Smooth muscle cell of trachea (primary cell): ENCODE measurements around the gene MNDA. TPM values are rescaled to one million over a fixed set of nuclear protein-coding genes. Genes with fewer than 3 reads are reported as not detected.

ENCODE experiments used
- total RNA-seq: library from RNA; depleted of rRNA; stranded (reverse); fragments of >200 nt; gene quantifications from 2 replicates; pipeline ENCODE4 v1.2.1, GENCODE V29; 2014

MNDA gene
- not detected in 2 replicates for total RNA-seq

DNA sequence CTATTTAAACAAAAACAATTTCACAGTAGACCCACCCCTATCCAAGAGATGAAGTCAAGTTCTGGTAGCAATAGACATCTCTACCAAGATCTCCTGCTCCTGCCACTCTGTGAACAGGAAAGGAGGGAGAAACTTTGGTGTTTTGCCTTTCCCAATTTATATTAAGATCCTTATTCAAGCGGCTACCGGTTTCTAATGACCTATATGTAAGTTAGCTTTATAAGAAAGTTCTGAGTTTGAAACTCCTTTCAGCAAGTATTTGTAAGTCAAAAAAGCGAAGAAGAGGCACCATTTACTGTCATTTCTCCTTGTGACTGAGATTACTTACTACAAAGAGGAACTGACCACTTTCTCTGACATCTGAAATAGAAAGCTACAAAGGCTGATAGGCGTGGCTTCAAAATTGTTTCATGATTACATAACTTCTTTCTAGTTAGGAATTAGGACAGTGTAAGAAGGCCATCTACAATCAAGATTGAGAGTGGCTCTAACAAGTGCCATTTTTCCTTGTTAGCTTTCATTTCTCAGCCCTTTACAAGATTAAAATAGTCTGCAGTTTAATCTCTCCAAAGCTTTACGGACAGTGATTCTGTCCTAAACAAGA is at the start of gene MNDA:
MNDA (plus strand) TSS at position 448 of the 604 bp plus-strand sequence. CDS start 10,803 bp downstream, outside the sequence.

Other genes starting within 250 kb of the MNDA start
- gene OR10Z1, start 226.1 kb upstream of the MNDA start, total RNA-seq, result not detected in 2 replicates
- under 0.01 TPM in 2 replicates for gene SPTA1, start 144.6 kb upstream of the MNDA start, total RNA-seq
- gene OR6K2, start 130.7 kb upstream of the MNDA start, total RNA-seq, result not detected in 2 replicates
- gene OR6K3, start 110.6 kb upstream of the MNDA start, total RNA-seq, result under 0.01 TPM in 1 of 2 replicates, not detected in the other
- gene OR6K6, start 76.6 kb upstream of the MNDA start, total RNA-seq, result not detected in 2 replicates
- gene OR6N1, start 59.2 kb upstream of the MNDA start, total RNA-seq, result not detected in 2 replicates
- not detected in 2 replicates for gene OR6N2, start 50.1 kb upstream of the MNDA start, total RNA-seq
- not detected in 2 replicates for gene PYHIN1, start 100.2 kb downstream of the MNDA start, total RNA-seq
- 99.4 and 133 TPM in 2 replicates for gene IFI16, start 178.6 kb downstream of the MNDA start, total RNA-seq
- gene AIM2, start 245.4 kb downstream of the MNDA start, total RNA-seq, result 0.58 TPM in 1 of 2 replicates, not detected in the other